HEK293 (cell line): Measurements from ENCODE around the gene CLCN7.

ENCODE experiments used
- CTCF ChIA-PET: fragments of 350-600 bp; formaldehyde crosslinking; extraction: SDS; loops from one replicate; lab custom pipeline; 2021; ENCODE audit warnings: antibody characterized with exemption; lab: Yijun Ruan, JAX
- POLR2A ChIA-PET: fragments of 300-600 bp; formaldehyde crosslinking; extraction: SDS; loops from one replicate; lab custom pipeline; 2020; ENCODE audit warnings: antibody characterized with exemption, inconsistent platforms; lab: Yijun Ruan, JAX
- H3K27ac ChIP-seq: fragments of 200-500 bp; sonication (Bioruptor generic); 2 replicates; pipeline ENCODE4 v1.5.1; 2014; ENCODE audit warnings: low read depth, low read length, control low read depth, inconsistent platforms; ENCODE audit errors: extremely low read depth
- H3K36me3 ChIP-seq, 2 experiments: fragments of 200-500 bp in 1 of 2; sonication (Bioruptor generic) in 1 of 2; 1 replicate in 1 of 2; 2 replicates in 1 of 2; pipeline ENCODE4 v1.5.1; 2014 to 2017; ENCODE audit warnings: inconsistent platforms in 2 of 2, low read length in 2 of 2; ENCODE audit not compliant: control insufficient read depth in 2 of 2, insufficient read depth in 1 of 2
- H3K4me1 ChIP-seq: fragments of 200-500 bp; sonication (Bioruptor generic); 2 replicates; pipeline ENCODE4 v1.5.1; 2014; ENCODE audit warnings: mild to moderate bottlenecking, low read length, inconsistent platforms; ENCODE audit not compliant: control insufficient read depth, insufficient read depth
- H3K4me3 ChIP-seq: 2 replicates; pipeline ENCODE4 v1.5.1; 2011; ENCODE audit warnings: low read depth, mild to moderate bottlenecking, control low read depth, low read length, moderate library complexity
- H3K9me3 ChIP-seq: fragments of 200-500 bp; sonication (Bioruptor generic); 2 replicates; pipeline ENCODE4 v1.5.1; 2014; ENCODE audit warnings: low read depth, low read length, inconsistent platforms; ENCODE audit not compliant: control insufficient read depth, insufficient read depth
- BCL11A ChIP-seq: fragments of 450-650 bp; formaldehyde crosslinking; IDR thresholded peaks from 2 replicates; pipeline ENCODE4 v1.5.1; 2016; ENCODE audit warnings: low read depth, missing biosample characterization, missing genetic modification characterization
- BCL6B ChIP-seq: fragments of 450-650 bp; formaldehyde crosslinking; IDR thresholded peaks from 2 replicates; pipeline ENCODE4 v1.5.1; 2017; ENCODE audit warnings: missing biosample characterization, missing genetic modification characterization
- EGR2 ChIP-seq: fragments of 450-650 bp; formaldehyde crosslinking; IDR thresholded peaks from 2 replicates; pipeline ENCODE4 v1.5.1; 2016; ENCODE audit warnings: low read depth, missing biosample characterization, missing genetic modification characterization
- GFI1B ChIP-seq: fragments of 450-650 bp; formaldehyde crosslinking; IDR thresholded peaks from 2 replicates; pipeline ENCODE4 v1.5.1; 2016; ENCODE audit warnings: missing biosample characterization, missing genetic modification characterization
- KLF1 ChIP-seq: fragments of 450-650 bp; formaldehyde crosslinking; IDR thresholded peaks from 2 replicates; pipeline ENCODE4 v1.5.1; 2016; ENCODE audit warnings: missing biosample characterization, missing genetic modification characterization
- KLF17 ChIP-seq: fragments of 450-650 bp; formaldehyde crosslinking; IDR thresholded peaks from 2 replicates; pipeline ENCODE4 v1.5.1; 2016; ENCODE audit warnings: missing biosample characterization, missing genetic modification characterization
- OVOL3 ChIP-seq: fragments of 450-650 bp; formaldehyde crosslinking; IDR thresholded peaks from 2 replicates; pipeline ENCODE4 v1.5.1; 2016; ENCODE audit warnings: missing biosample characterization, missing genetic modification characterization
- TSHZ1 ChIP-seq: fragments of 450-650 bp; formaldehyde crosslinking; IDR thresholded peaks from 2 replicates; pipeline ENCODE4 v1.5.1; 2016; ENCODE audit warnings: missing biosample characterization, missing genetic modification characterization, borderline replicate concordance
- ZBTB1 ChIP-seq: fragments of 450-650 bp; formaldehyde crosslinking; IDR thresholded peaks from 2 replicates; pipeline ENCODE4 v1.5.1; 2016; ENCODE audit warnings: missing biosample characterization, missing genetic modification characterization
- ZBTB10 ChIP-seq: fragments of 450-650 bp; formaldehyde crosslinking; IDR thresholded peaks from 2 replicates; pipeline ENCODE4 v1.5.1; 2016; ENCODE audit warnings: missing biosample characterization, missing genetic modification characterization
- ZBTB26 ChIP-seq: fragments of 450-650 bp; formaldehyde crosslinking; optimal IDR thresholded peaks from 2 replicates; pipeline ENCODE3; 2016; ENCODE audit warnings: missing biosample characterization, mild to moderate bottlenecking, missing genetic modification characterization
- ZFP37 ChIP-seq: fragments of 450-650 bp; formaldehyde crosslinking; IDR thresholded peaks from 2 replicates; pipeline ENCODE4 v1.5.1; 2016; ENCODE audit warnings: missing biosample characterization, missing genetic modification characterization
- ZFP41 ChIP-seq: fragments of 450-650 bp; formaldehyde crosslinking; IDR thresholded peaks from 2 replicates; pipeline ENCODE4 v1.5.1; 2016; ENCODE audit warnings: missing biosample characterization, missing genetic modification characterization, borderline replicate concordance
- ZIC2 ChIP-seq: fragments of 450-650 bp; formaldehyde crosslinking; IDR thresholded peaks from 2 replicates; pipeline ENCODE4 v1.5.1; 2016; ENCODE audit warnings: missing biosample characterization, missing genetic modification characterization
- ZNF114 ChIP-seq: fragments of 450-650 bp; formaldehyde crosslinking; IDR thresholded peaks from 2 replicates; pipeline ENCODE4 v1.5.0; 2017; ENCODE audit warnings: missing biosample characterization, missing genetic modification characterization
- ZNF23 ChIP-seq: fragments of 450-650 bp; formaldehyde crosslinking; IDR thresholded peaks from 2 replicates; pipeline ENCODE4 v1.5.1; 2016; ENCODE audit warnings: missing biosample characterization, missing genetic modification characterization, borderline replicate concordance
- ZNF311 ChIP-seq: fragments of 450-650 bp; formaldehyde crosslinking; IDR thresholded peaks from 2 replicates; pipeline ENCODE4 v1.5.1; 2017; ENCODE audit warnings: missing biosample characterization, missing genetic modification characterization, borderline replicate concordance
- ZNF394 ChIP-seq: fragments of 450-650 bp; formaldehyde crosslinking; IDR thresholded peaks from 2 replicates; pipeline ENCODE4 v1.5.1; 2016; ENCODE audit warnings: missing biosample characterization, missing genetic modification characterization, mild to moderate bottlenecking, moderate library complexity, borderline replicate concordance
- ZNF510 ChIP-seq: fragments of 450-650 bp; formaldehyde crosslinking; IDR thresholded peaks from 2 replicates; pipeline ENCODE4 v1.5.1; 2018; ENCODE audit warnings: mild to moderate bottlenecking, missing genetic modification characterization, missing biosample characterization; ENCODE audit not compliant: insufficient replicate concordance
- ZNF521 ChIP-seq: fragments of 450-650 bp; formaldehyde crosslinking; IDR thresholded peaks from 2 replicates; pipeline ENCODE4 v1.5.1; 2017; ENCODE audit warnings: missing biosample characterization, mild to moderate bottlenecking, missing genetic modification characterization
- ZNF530 ChIP-seq: fragments of 450-650 bp; formaldehyde crosslinking; IDR thresholded peaks from 2 replicates; pipeline ENCODE4 v1.5.1; 2016; ENCODE audit warnings: low read depth, missing biosample characterization, missing genetic modification characterization
- ZNF571 ChIP-seq: fragments of 450-650 bp; formaldehyde crosslinking; IDR thresholded peaks from 2 replicates; pipeline ENCODE4 v1.5.0; 2017; ENCODE audit warnings: missing biosample characterization, missing genetic modification characterization
- ZNF777 ChIP-seq: fragments of 450-650 bp; formaldehyde crosslinking; IDR thresholded peaks from 2 replicates; pipeline ENCODE4 v1.5.1; 2017; ENCODE audit warnings: missing biosample characterization, missing genetic modification characterization, borderline replicate concordance
- ZNF837 ChIP-seq: fragments of 450-650 bp; formaldehyde crosslinking; IDR thresholded peaks from 2 replicates; pipeline ENCODE4 v1.5.1; 2016; ENCODE audit warnings: missing biosample characterization, missing genetic modification characterization
- ZSCAN23 ChIP-seq: fragments of 450-650 bp; formaldehyde crosslinking; IDR thresholded peaks from 2 replicates; pipeline ENCODE4 v1.5.1; 2016; ENCODE audit warnings: missing biosample characterization, missing genetic modification characterization

Gene CLCN7

GRCh38 chr16:1499756-1500464 is 25.1 kb upstream of the CLCN7 start:
- H3K4me1 ChIP-seq, result no peaks in the 10 kb centered on the region
- no peak overlapping the region for H3K4me3 ChIP-seq
- CTCF ChIA-PET, result no interaction called here
- TF ChIP-seq ZIC2 (tag by site-specific recombination) (no peak), ZNF837 (no peak), ZFP41 (tag by site-specific recombination) (no peak), ZNF510 (tag by site-specific recombination) (no peak), GFI1B (tag by site-specific recombination) (no peak), ZNF571 (tag by site-specific recombination) (no peak), BCL11A (tag by site-specific recombination) (no peak), ZNF23 (no peak), ZNF394 (no peak), ZNF521 (tag by site-specific recombination) (no peak), ZBTB10 (tag by site-specific recombination) (no peak), ZSCAN23 (tag by site-specific recombination) (no peak), ZNF777 (tag by site-specific recombination) (no peak), ZNF114 (tag by site-specific recombination) (no peak), ZNF311 (tag by site-specific recombination) (no peak), ZBTB26 (tag by site-specific recombination) (no peak), ZNF530 (tag by site-specific recombination) (no peak), KLF17 (tag by site-specific recombination) (no peak), ZFP37 (tag by site-specific recombination) (no peak), ZBTB1 (no peak)
- no peaks in the 10 kb centered on the region for H3K9me3 ChIP-seq
- H3K36me3 ChIP-seq, result peaks cover 16 to 89% of the 10 kb centered on the region in 2 experiments; a peak in 2 of 3 replicates
- POLR2A ChIA-PET, result no interaction called here
- H3K27ac ChIP-seq, result no peak overlapping the region

- ChIA-PET CTCF (no interaction called here), POLR2A (no interaction called here)
- H3K27ac ChIP-seq, result no peak overlapping the region
- peaks cover 16 to 94% of the 10 kb centered on the region in 2 experiments; a peak in 2 of 3 replicates for H3K36me3 ChIP-seq
- no peaks in the 10 kb centered on the region for H3K9me3 ChIP-seq
- H3K4me3 ChIP-seq, result no peak overlapping the region
- H3K4me1 ChIP-seq, result no peaks in the 10 kb centered on the region
- TF ChIP-seq KLF1 (tag by site-specific recombination), result peak; percentile 87
- 0 out of 2 replicates have a peak, but pooled peaks have one; percentile 47 for TF ChIP-seq EGR2
- no peak for TF ChIP-seq OVOL3 (tag by site-specific recombination)
- TF ChIP-seq TSHZ1, result no peak
- TF ChIP-seq BCL6B (tag by site-specific recombination), result no peak
These were observed 24.3 kb upstream of the CLCN7 start for GRCh38 chr16:1498899-1499676.
